ENCODE results near the gene SCRN1. TPM values are rescaled to one million over a fixed set of nuclear protein-coding genes. Genes with fewer than 3 reads are reported as not detected.

Gene SCRN1
- total RNA-seq, 1 donor from 2014 or later: 85.0 TPM

DNA sequence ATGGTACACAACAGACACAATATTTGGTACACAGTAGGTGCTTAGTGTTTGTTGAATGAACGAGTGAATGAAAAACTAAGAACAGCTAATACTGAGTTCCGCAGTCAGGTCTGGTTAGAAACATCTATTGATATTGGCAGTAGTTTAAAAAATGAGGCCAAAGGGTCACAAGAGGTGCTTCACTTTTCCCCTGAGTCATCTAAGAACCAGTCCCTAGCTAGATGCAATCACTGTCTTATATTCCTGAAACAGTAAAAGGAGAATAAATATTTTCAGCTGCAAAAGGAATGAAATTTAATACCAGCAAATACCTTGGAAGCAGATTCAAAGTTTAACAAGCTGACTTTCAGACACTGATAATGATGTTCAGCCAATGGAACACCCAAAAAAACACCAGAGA, 54.5 kb downstream of the SCRN1 start:
- H3K27ac Mint-ChIP-seq: no peak overlapping the region
- no peaks in the 10 kb centered on the region for H3K4me1 Mint-ChIP-seq
- no peak for TF ChIP-seq CTCF (IDR thresholded peaks at IDR 0.05; ENCODE audit: unreplicated experiment)
- no peak overlapping the region for H3K4me3 Mint-ChIP-seq
- DNase-seq (ENCODE audit: low spot score in 2 of 2, unreplicated experiment in 2 of 2): no peak
- H3K9me3 Mint-ChIP-seq: no peaks in the 10 kb centered on the region
- H3K36me3 Mint-ChIP-seq: peaks cover 65% of the 10 kb centered on the region
- no peaks in the 10 kb centered on the region for H3K27me3 Mint-ChIP-seq (ENCODE audit: low read depth)

DNA sequence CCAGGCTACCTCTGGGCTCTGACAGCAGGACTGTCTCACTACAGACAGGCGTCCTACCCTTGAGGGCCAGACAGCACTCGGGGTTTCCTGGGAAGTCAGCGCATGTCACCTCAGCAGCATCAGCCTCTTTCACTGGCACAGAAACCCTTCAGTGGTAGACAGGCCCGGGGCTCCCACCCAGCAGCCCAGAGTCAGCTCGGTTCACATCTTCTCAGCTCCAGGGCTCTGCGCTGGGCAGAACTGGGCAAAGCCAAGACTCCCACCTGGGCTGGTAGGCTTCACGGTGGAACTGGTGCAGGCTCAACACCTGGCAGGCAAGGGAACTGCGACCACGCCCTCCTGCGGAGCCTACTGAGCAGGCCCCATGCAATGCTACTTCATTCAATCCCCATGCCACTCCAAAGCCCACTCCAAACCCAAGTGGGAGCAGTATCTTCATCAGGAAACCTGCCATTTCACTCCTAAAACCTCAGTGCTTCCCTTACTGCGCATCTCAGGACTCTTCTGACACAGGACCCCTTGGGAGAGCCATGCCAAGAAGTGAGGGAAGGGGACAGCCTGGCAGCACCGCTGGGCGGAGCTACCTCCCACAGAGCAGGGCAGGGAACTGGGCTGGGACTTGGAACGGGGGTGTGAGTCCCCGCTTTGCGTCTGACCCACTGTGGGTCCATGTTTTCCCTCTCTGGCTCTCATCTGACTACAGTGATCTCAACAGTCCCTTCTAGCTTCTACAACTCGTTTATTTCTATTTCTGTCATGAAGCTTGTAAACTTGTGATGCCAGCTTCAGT, 60.4 kb downstream of the SCRN1 start:
- no peak for DNase-seq (ENCODE audit: low spot score in 2 of 2, unreplicated experiment in 2 of 2)
- Mint-ChIP-seq H3K27me3 (ENCODE audit: low read depth) (no peaks in the 10 kb centered on the region), H3K9me3 (no peaks in the 10 kb centered on the region), H3K4me3 (no peak overlapping the region), H3K36me3 (peaks cover 25% of the 10 kb centered on the region), H3K4me1 (no peaks in the 10 kb centered on the region), H3K27ac (no peak overlapping the region)
- TF ChIP-seq CTCF (IDR thresholded peaks at IDR 0.05; ENCODE audit: unreplicated experiment): no peak

DNA sequence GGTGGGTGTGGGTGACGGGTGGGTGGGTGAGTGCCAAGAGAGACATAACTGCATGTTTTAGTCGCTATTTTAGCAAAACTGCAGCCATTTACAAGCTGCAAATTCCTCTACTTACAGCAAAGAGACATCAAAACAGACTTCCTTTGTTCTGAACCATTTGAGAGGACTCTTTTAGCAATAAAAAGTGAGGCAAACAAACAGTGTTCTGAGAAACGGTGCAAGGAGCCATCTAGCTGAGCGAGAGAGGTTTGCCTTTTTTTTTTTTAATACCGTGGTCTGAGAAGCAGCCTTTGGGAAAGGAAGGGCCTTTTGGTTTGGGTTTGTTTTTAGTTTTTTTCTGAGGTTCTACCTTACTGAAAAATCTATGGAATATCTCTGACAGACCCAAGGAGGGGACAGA, 62.9 kb downstream of the SCRN1 start:
- Mint-ChIP-seq H3K9me3 (no peaks in the 10 kb centered on the region), H3K27ac (peak overlapping the region; percentile 47), H3K4me3 (no peak overlapping the region), H3K27me3 (ENCODE audit: low read depth) (no peaks in the 10 kb centered on the region), H3K4me1 (no peaks in the 10 kb centered on the region), H3K36me3 (peaks cover 21% of the 10 kb centered on the region)
- TF ChIP-seq CTCF (IDR thresholded peaks at IDR 0.05; ENCODE audit: unreplicated experiment): no peak
- no peak for DNase-seq (ENCODE audit: low spot score in 2 of 2, unreplicated experiment in 2 of 2)

DNA sequence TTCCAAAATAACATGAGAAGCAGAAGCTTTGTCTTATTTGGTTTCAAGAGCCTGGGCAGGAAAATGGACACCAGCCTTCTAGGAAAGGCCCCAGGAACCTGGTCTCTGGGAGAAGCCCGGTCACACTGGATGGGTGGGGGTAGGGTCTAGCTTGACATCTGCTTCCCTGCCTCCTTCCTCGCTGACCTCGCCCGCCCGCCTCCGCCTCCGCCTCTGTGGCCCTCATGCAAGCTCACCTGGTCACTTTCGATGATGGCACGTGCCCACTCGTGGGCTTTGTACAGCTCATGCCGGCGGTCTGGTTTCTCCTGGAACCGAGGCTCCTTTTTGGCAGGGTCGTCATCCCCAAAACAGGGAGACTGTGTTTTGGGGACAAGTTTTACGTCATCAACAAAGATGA, 63.4 kb downstream of the SCRN1 start:
- Mint-ChIP-seq H3K4me1 (no peaks in the 10 kb centered on the region), H3K27me3 (ENCODE audit: low read depth) (no peaks in the 10 kb centered on the region), H3K4me3 (no peak overlapping the region), H3K9me3 (no peaks in the 10 kb centered on the region), H3K36me3 (peaks cover 23% of the 10 kb centered on the region), H3K27ac (no peak overlapping the region)
- DNase-seq (ENCODE audit: low spot score in 2 of 2, unreplicated experiment in 2 of 2): no peak
- no peak for TF ChIP-seq CTCF (IDR thresholded peaks at IDR 0.05; ENCODE audit: unreplicated experiment)

- no peaks in the 10 kb centered on the region for H3K27me3 Mint-ChIP-seq (ENCODE audit: low read depth)
- H3K27ac Mint-ChIP-seq: no peak overlapping the region
- H3K36me3 Mint-ChIP-seq: peaks cover 21% of the 10 kb centered on the region
- H3K4me3 Mint-ChIP-seq: no peak overlapping the region
- no peak for TF ChIP-seq CTCF (IDR thresholded peaks at IDR 0.05; ENCODE audit: unreplicated experiment)
- no peak for DNase-seq (ENCODE audit: low spot score in 2 of 2, unreplicated experiment in 2 of 2)
- H3K9me3 Mint-ChIP-seq: no peaks in the 10 kb centered on the region
- no peaks in the 10 kb centered on the region for H3K4me1 Mint-ChIP-seq
Observed at GRCh38 chr7:29924684-29925083, 64.9 kb downstream of the SCRN1 start.

Measured in mesothelial cell of epicardium (in vitro differentiated cells).